ENCODE measurements around the gene SUSD1.

GRCh38 chr9:111993319-111993718 is 181.8 kb downstream of the SUSD1 start:
- no peak for TF ChIP-seq TAF1 (IDR thresholded peaks at IDR 0.05; ENCODE audit: low read depth, low read length)
- TF ChIP-seq PAX5 (IDR thresholded peaks at IDR 0.05; ENCODE audit: insufficient read depth, low read length, severe bottlenecking): no peak
- TF ChIP-seq POLR2A (IDR thresholded peaks at IDR 0.05; ENCODE audit: low read depth, low read length): no peak
- no peak for TF ChIP-seq POLR2AphosphoS5 (IDR thresholded peaks at IDR 0.05; ENCODE audit: low read depth, low read length)
- TF ChIP-seq SPI1 (IDR thresholded peaks at IDR 0.05; ENCODE audit: low read depth, low read length): no peak
- no peak for TF ChIP-seq POU2F2 (IDR thresholded peaks at IDR 0.05; ENCODE audit: low read depth, low read length)
